ENCODE measurements around the gene CTU1. TPM values are rescaled to one million over a fixed set of nuclear protein-coding genes. Genes with fewer than 3 reads are reported as not detected.

CTU1 gene
- total RNA-seq, 2 donors from 2014 or later, result 18.7 to 21.4 TPM

DNA sequence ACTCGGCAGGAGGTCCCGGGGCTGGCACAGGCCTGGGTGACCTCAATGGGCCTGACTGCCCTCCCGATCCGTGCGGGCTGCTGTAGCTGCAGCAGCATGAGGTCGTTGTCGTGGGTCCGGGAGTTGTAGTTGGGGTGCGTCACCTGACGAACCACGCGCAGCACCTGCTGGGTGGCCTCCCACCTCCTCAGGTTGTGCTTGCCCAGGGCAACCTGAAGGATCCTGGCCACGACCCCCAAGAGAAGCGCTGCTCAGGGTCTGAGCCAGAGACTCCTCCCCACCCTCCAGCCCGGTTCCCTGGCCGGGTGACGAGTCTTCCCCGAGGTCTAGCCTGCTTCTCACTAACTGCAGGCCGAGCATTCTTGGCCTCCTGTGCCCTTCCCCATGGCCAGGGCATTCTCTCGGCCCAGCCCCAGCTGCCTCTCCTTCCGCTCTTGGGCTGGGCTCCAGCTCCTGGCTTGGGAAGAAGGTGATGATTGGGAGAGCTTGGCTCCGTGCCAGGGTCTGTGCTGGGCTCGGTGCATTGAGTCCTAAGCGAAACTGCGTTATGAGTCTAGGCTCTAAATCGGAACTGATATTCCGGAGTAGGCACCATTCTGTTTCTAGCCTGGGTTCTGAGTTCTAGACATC, 28.6 kb downstream of the CTU1 start:
- no peak for TF ChIP-seq POLR2A (IDR thresholded peaks at IDR 0.05)
- TF ChIP-seq POLR2AphosphoS5 (IDR thresholded peaks at IDR 0.05), result no peak
- TF ChIP-seq, protein P1, sequence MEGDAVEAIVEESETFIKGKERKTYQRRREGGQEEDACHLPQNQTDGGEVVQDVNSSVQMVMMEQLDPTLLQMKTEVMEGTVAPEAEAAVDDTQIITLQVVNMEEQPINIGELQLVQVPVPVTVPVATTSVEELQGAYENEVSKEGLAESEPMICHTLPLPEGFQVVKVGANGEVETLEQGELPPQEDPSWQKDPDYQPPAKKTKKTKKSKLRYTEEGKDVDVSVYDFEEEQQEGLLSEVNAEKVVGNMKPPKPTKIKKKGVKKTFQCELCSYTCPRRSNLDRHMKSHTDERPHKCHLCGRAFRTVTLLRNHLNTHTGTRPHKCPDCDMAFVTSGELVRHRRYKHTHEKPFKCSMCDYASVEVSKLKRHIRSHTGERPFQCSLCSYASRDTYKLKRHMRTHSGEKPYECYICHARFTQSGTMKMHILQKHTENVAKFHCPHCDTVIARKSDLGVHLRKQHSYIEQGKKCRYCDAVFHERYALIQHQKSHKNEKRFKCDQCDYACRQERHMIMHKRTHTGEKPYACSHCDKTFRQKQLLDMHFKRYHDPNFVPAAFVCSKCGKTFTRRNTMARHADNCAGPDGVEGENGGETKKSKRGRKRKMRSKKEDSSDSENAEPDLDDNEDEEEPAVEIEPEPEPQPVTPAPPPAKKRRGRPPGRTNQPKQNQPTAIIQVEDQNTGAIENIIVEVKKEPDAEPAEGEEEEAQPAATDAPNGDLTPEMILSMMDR (IDR thresholded peaks at IDR 0.05), result no peak
- Histone ChIP-seq H3K27ac (no peak overlapping the region), H3K27me3 (replicated peaks; ENCODE audit: insufficient read depth) (no peaks in the 10 kb centered on the region), H3K4me3 (no peak overlapping the region), H3K9me3 (no peaks in the 10 kb centered on the region), H3K4me1 (replicated peaks) (no peaks in the 10 kb centered on the region), H3K36me3 (no peaks in the 10 kb centered on the region)
- DNase-seq (ENCODE audit: low spot score), result no peak
- WGBS, result 73% methylated on average over 17 of the region's 27 CpGs
- intact Hi-C loops (cut with DNase I), result no loop called here

DNA sequence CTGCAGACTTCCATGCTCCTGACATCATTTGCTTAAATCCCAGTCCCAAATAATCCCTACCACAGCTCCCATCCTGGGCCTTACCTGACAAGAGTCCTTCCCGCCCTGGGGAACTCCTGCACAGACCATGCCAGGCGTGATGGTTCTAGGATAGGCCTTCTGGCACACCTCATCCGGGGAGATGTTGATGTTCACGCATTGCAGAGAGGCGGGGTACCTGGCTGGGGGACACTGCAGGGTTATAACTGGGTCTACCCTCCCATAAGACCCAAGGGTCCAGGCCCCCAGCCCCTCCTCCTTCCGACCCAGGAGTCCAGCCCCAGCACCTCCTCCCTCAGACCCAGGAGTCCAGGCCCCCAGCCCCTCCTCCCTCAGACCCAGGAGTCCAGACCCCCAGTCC, 29.5 kb downstream of the CTU1 start:
- WGBS, result 88% methylated on average over 5 of the region's 6 CpGs
- intact Hi-C loops (cut with DNase I), result no loop called here
- TF ChIP-seq POLR2A (IDR thresholded peaks at IDR 0.05) (no peak), POLR2AphosphoS5 (IDR thresholded peaks at IDR 0.05) (no peak)
- TF ChIP-seq, protein P1 (IDR thresholded peaks at IDR 0.05), result no peak

DNA sequence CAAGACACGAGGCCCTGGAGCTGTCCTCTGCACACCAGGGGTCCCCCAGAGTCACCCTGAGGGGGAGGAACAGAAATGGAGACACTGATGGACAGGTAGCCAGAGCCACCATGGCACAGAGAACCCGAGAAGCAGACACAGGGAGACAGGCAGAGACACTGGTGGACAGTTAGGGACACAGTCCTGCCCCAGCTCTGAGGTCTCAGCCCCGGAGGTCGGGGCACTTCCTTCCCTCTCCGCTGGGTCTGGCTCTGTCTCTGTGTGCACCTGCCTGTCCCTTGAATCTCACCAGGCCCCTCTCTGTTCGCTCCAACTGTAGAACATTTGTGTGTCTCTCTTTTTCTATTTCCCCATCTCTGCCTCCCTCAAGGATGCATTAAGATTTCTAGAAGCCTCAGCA, 30.1 kb downstream of the CTU1 start:
- H3K4me3 ChIP-seq, result no peak overlapping the region
- H3K9me3 ChIP-seq, result no peaks in the 10 kb centered on the region
- H3K27ac ChIP-seq, result no peak overlapping the region
- WGBS, result 90% methylated on average over 6 of the region's 6 CpGs
- no peaks in the 10 kb centered on the region for H3K27me3 ChIP-seq (replicated peaks; ENCODE audit: insufficient read depth)
- DNase-seq (ENCODE audit: low spot score), result no peak
- no peaks in the 10 kb centered on the region for H3K36me3 ChIP-seq
- TF ChIP-seq, protein P1 (IDR thresholded peaks at IDR 0.05), result no peak
- no peak for TF ChIP-seq POLR2AphosphoS5 (IDR thresholded peaks at IDR 0.05)
- TF ChIP-seq POLR2A (IDR thresholded peaks at IDR 0.05), result no peak
- no peaks in the 10 kb centered on the region for H3K4me1 ChIP-seq (replicated peaks)
- intact Hi-C loops (cut with DNase I), result no loop called here

More for the DNA sequence above, 29.5 kb downstream of the CTU1 start:
- no peaks in the 10 kb centered on the region for H3K4me1 ChIP-seq (replicated peaks)
- no peaks in the 10 kb centered on the region for H3K9me3 ChIP-seq
- H3K27me3 ChIP-seq (replicated peaks; ENCODE audit: insufficient read depth), result no peaks in the 10 kb centered on the region
- H3K4me3 ChIP-seq, result no peak overlapping the region
- H3K36me3 ChIP-seq, result no peaks in the 10 kb centered on the region
- no peak for DNase-seq (ENCODE audit: low spot score)
- H3K27ac ChIP-seq, result no peak overlapping the region

DNA sequence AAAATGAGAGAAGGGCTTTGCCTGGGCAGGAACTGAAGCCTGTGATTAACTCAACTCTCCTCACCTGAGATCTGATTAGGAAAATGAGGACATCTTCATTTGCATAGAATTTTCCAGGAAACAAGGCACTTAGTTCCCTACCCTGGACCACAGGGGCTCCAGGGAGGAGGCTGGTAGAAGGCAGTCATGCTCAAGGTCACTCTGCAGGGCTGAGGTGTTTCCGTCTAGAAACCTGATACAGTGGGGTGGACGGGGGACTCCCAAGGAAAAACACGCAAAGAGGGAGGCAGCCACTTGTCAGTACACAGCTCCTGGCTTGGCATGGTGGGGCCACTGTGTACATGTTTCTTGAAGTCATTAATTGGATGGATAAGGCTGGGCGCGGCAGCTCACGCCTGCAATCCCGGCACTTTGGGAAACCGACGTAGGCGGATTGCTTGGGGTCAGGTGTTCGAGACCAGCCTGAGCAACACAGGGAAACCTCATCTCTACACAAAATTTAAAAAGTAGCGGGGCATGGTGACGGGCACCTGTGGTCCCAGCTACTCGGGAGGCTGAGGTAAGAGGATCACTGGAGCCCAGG, 31.5 kb downstream of the CTU1 start:
- Histone ChIP-seq H3K4me1 (replicated peaks) (no peaks in the 10 kb centered on the region), H3K4me3 (no peak overlapping the region), H3K27ac (no peak overlapping the region), H3K27me3 (replicated peaks; ENCODE audit: insufficient read depth) (no peaks in the 10 kb centered on the region), H3K9me3 (no peaks in the 10 kb centered on the region), H3K36me3 (no peaks in the 10 kb centered on the region)
- DNase-seq (ENCODE audit: low spot score), result no peak
- TF ChIP-seq POLR2A (IDR thresholded peaks at IDR 0.05) (no peak), POLR2AphosphoS5 (IDR thresholded peaks at IDR 0.05) (no peak)
- TF ChIP-seq, protein P1 (IDR thresholded peaks at IDR 0.05), result no peak
- intact Hi-C loops (cut with DNase I), result no loop called here
- WGBS, result 83% methylated on average over 14 of the region's 14 CpGs

- intact Hi-C loops (cut with DNase I), result no loop called here
- DNase-seq (ENCODE audit: low spot score), result no peak
- 44% methylated on average over 5 of the region's 5 CpGs for WGBS
- Histone ChIP-seq H3K27me3 (replicated peaks; ENCODE audit: insufficient read depth) (no peaks in the 10 kb centered on the region), H3K4me3 (no peak overlapping the region), H3K27ac (no peak overlapping the region), H3K36me3 (no peaks in the 10 kb centered on the region), H3K4me1 (replicated peaks) (no peaks in the 10 kb centered on the region), H3K9me3 (no peaks in the 10 kb centered on the region)
- no peak for TF ChIP-seq POLR2AphosphoS5 (IDR thresholded peaks at IDR 0.05)
- TF ChIP-seq, protein P1 (IDR thresholded peaks at IDR 0.05), result no peak
- no peak for TF ChIP-seq POLR2A (IDR thresholded peaks at IDR 0.05)
Observed at GRCh38 chr19:51075998-51076397, 32.2 kb downstream of the CTU1 start.

All from prostate gland (tissue), 2 donors.